Esophagus muscularis mucosa (tissue), 3 donors: ENCODE results near the gene CPLX1.

Experiments
- POLR2A ChIP-seq: fragments of 450-650 bp; IDR thresholded peaks from one replicate; pipeline ENCODE4 v1.6.1; 2017; ENCODE audit warnings: antibody characterized with exemption, moderate library complexity, mild to moderate bottlenecking, low read depth
- POLR2AphosphoS5 ChIP-seq, 2 donors: sonication (generic); formaldehyde crosslinking; IDR thresholded peaks; one replicate each; pipeline ENCODE4 v1.6.1; 2017; ENCODE audit warnings: antibody characterized with exemption in 2 of 2
- TF ChIP-seq, protein P1 (sequence below), 3 experiments: fragments of 200-600 bp in 2 of 3; fragments of 450-650 bp in 1 of 3; sonication (generic) in 2 of 3; IDR thresholded peaks; one replicate each; pipeline ENCODE4 v1.5.1; 2017 to 2019; ENCODE audit warnings: antibody characterized with exemption in 3 of 3, mild to moderate bottlenecking in 2 of 3, moderate library complexity in 1 of 3

DNA sequence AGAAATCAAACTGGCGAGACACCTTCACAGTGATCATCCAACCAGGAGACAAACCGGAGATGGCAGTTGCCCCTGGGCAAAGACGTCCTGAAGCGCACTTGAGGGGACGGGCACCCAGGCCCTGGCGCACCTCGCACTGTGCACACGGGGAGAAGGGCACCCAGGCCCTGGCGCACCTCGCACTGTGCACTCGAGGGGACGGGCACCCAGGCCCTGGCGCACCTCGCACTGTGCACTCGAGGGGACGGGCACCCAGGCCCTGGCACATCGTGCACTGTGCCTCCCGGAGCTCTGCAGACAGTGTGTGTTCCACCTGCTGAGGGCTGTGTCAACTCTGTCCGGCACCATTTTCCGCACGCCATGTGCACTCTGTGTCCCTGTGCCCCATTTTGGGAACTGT is 34.6 kb upstream of the CPLX1 start:
- TF ChIP-seq POLR2AphosphoS5 (IDR thresholded peaks at IDR 0.05) (no peak), POLR2A (no peak)
- TF ChIP-seq, protein P1, sequence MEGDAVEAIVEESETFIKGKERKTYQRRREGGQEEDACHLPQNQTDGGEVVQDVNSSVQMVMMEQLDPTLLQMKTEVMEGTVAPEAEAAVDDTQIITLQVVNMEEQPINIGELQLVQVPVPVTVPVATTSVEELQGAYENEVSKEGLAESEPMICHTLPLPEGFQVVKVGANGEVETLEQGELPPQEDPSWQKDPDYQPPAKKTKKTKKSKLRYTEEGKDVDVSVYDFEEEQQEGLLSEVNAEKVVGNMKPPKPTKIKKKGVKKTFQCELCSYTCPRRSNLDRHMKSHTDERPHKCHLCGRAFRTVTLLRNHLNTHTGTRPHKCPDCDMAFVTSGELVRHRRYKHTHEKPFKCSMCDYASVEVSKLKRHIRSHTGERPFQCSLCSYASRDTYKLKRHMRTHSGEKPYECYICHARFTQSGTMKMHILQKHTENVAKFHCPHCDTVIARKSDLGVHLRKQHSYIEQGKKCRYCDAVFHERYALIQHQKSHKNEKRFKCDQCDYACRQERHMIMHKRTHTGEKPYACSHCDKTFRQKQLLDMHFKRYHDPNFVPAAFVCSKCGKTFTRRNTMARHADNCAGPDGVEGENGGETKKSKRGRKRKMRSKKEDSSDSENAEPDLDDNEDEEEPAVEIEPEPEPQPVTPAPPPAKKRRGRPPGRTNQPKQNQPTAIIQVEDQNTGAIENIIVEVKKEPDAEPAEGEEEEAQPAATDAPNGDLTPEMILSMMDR (IDR thresholded peaks at IDR 0.05) = no peak
